Measurements from ENCODE around the gene TRAPPC3. TPM values are rescaled to one million over a fixed set of nuclear protein-coding genes. Genes with fewer than 3 reads are reported as not detected.

TRAPPC3 gene
- total and polyA plus RNA-seq, 2 donors from 2014 or later: 58.4 to 102 TPM

DNA sequence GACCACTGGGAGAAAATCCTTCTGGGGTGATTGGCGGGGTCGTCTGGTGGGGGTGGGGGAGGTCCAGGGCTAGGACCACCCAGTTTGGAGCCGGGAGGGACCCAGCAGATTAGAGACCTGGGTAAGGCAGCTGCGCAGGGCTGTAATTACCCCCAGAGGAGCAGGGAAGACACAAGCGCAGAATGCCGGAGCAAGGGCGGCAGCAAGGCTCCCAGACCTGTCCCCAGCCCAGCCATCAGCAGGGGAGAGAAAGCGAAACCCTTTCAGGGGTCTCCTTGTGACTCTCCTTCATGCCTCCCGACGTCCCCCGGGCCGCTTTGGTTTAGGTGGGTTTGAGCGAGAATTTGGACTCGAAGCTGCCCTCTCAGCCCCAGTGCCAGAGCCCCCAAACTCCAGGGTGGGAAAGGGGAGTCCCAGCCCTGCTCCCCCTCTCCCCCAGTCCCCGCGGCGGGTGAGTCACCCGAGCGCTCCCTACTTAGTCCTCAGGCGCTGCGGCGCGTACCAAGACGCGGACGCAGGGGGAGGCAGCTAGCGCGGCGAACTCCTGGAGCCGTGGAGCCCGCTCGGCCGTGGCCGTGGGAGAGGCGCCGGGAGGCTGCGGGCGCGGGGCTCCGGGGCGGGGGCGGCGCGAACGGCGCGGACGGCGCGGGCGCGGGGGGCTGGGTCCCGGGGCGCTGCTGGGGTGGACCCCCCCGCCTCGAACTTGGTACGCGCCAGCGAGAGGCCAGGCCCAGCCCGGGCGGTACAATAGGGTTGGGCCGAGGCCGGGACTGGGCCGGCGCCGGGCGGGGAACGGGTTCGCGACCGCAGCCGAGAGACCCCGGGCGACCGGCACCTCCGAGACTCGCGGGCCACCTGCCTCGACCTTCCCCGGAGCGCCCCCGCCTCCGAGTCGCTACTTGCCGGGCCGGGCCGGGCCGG, 6.4 kb upstream of the TRAPPC3 start, which contains the start of gene MAP7D1:
TSS of gene MAP7D1 (plus strand) at position 753 of the 921 bp plus-strand sequence. CDS start 258 bp downstream, outside the sequence.
- FAIRE-seq: no peak
- peak within 1 kb of the TSS; percentile 68 to 91 (median 82) for H3K4me3 ChIP-seq (ENCODE audit: low read length in 3 of 3)
- TF ChIP-seq, protein P1, sequence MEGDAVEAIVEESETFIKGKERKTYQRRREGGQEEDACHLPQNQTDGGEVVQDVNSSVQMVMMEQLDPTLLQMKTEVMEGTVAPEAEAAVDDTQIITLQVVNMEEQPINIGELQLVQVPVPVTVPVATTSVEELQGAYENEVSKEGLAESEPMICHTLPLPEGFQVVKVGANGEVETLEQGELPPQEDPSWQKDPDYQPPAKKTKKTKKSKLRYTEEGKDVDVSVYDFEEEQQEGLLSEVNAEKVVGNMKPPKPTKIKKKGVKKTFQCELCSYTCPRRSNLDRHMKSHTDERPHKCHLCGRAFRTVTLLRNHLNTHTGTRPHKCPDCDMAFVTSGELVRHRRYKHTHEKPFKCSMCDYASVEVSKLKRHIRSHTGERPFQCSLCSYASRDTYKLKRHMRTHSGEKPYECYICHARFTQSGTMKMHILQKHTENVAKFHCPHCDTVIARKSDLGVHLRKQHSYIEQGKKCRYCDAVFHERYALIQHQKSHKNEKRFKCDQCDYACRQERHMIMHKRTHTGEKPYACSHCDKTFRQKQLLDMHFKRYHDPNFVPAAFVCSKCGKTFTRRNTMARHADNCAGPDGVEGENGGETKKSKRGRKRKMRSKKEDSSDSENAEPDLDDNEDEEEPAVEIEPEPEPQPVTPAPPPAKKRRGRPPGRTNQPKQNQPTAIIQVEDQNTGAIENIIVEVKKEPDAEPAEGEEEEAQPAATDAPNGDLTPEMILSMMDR (IDR thresholded peaks at IDR 0.05; ENCODE audit: borderline replicate concordance, extremely low read depth, insufficient read depth): no peak

DNA sequence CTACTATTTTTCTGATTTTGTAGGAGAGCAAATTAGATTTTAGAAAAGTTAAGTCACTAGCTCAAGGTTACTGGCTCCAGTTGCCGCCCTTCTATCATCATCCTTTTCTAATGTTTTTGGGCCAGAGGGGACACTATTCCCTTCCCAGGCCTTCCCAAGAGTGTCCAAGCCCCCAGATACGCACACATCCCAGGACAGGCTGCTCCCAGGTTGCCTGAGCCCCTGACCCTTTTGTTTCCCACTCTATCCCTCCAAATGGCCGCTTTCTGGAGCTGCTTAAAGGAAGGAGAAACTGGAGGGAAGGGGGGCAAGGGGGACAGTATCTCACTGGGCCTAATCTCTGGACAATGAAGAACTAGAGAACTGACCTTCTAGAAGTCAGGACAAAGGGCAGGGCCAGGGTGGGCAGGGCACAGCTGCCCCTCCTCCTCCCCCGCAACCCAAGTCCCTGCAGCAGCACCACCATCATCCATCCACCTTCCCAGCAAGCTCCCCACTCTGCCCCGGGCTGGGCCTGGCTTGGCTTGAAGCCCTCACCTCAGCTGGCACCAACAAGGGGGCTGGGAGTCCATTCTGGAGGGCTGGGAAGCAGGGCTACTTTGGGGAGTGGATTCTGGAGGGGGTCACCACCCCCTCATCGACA, 5.6 kb upstream of the TRAPPC3 start:
- Histone ChIP-seq H3K4me3 (ENCODE audit: low read length in 3 of 3) (peak overlapping the region; percentile 68 to 91 (median 82)), H3K27ac (ENCODE audit: low read depth in 2 of 2, low read length in 2 of 2) (peak overlapping the region; percentile 96 to 98), H3K36me3 (ENCODE audit: control insufficient read depth in 2 of 3, insufficient read depth in 3 of 3, low read length in 3 of 3) (peaks cover 0 to 5% (median 0%) of the 10 kb centered on the region in 3 donors), H3K9me3 (ENCODE audit: control insufficient read depth in 2 of 3, insufficient read depth in 1 of 3, low read length in 3 of 3) (no peaks in the 10 kb centered on the region), H3K4me1 (ENCODE audit: control insufficient read depth in 2 of 3, insufficient read depth in 2 of 3, low read depth in 1 of 3, low read length in 3 of 3) (peaks cover 6 to 32% (median 26%) of the 10 kb centered on the region in 3 donors), H3K9ac (ENCODE audit: low read length in 3 of 3) (peak overlapping the region in 2 of 3 donors; percentile 99 to 100), H3K27me3 (ENCODE audit: control insufficient read depth, insufficient read depth, low read length) (no peaks in the 10 kb centered on the region)
- DNase-seq (peak in 3 of 5 donors; percentile 36 to 78 (median 40)), FAIRE-seq (no peak)
- intact Hi-C loops (cut with DNase I): no loop called here
- TF ChIP-seq, protein P1 (IDR thresholded peaks at IDR 0.05; ENCODE audit: borderline replicate concordance, extremely low read depth, insufficient read depth): no peak

More for the DNA sequence above, 6.4 kb upstream of the TRAPPC3 start, which contains the start of gene MAP7D1:
- Histone ChIP-seq H3K4me1 (ENCODE audit: control insufficient read depth in 2 of 3, insufficient read depth in 2 of 3, low read depth in 1 of 3, low read length in 3 of 3) (peaks cover 4 to 32% (median 26%) of the 10 kb centered on the region in 3 donors), H3K9me3 (ENCODE audit: control insufficient read depth in 2 of 3, insufficient read depth in 1 of 3, low read length in 3 of 3) (no peaks in the 10 kb centered on the region), H3K36me3 (ENCODE audit: control insufficient read depth in 2 of 3, insufficient read depth in 3 of 3, low read length in 3 of 3) (peaks cover 0 to 5% (median 0%) of the 10 kb centered on the region in 3 donors), H3K9ac (ENCODE audit: low read length in 3 of 3) (peak within 1 kb of the TSS; percentile 52 to 100 (median 99)), H3K27ac (ENCODE audit: low read depth in 2 of 2, low read length in 2 of 2) (peak within 1 kb of the TSS; percentile 96 to 98), H3K27me3 (ENCODE audit: control insufficient read depth, insufficient read depth, low read length) (no peaks in the 10 kb centered on the region)
- intact Hi-C loops (cut with DNase I): no loop called here
- peak; percentile 86 to 96 (median 91) for DNase-seq

DNA sequence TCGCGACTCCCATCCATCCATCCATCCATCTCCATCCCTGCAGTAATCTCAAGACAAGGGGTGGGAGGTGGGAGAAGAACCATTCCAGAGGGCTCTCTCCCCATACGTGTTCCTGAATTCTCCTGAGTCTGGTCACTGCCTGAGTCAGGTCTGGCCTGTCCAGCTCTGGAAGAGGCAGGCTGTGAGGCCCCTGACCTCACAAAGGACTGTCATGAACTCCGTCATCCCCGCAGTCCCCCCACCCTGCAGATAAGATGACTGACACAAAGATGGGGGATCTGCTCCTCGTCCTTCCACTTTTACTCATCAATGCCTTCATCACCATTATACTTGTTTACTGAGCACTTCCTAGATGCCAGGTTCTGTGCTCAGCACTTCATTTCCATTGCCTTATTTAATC, 5.0 kb upstream of the TRAPPC3 start:
- TF ChIP-seq, protein P1 (IDR thresholded peaks at IDR 0.05; ENCODE audit: borderline replicate concordance, extremely low read depth, insufficient read depth): no peak
- Histone ChIP-seq H3K9me3 (ENCODE audit: control insufficient read depth in 2 of 3, insufficient read depth in 1 of 3, low read length in 3 of 3) (no peaks in the 10 kb centered on the region), H3K36me3 (ENCODE audit: control insufficient read depth in 2 of 3, insufficient read depth in 3 of 3, low read length in 3 of 3) (peaks cover 0 to under 1% (median 0%) of the 10 kb centered on the region in 3 donors), H3K4me3 (ENCODE audit: low read length in 3 of 3) (no peak overlapping the region), H3K27me3 (ENCODE audit: control insufficient read depth, insufficient read depth, low read length) (no peaks in the 10 kb centered on the region), H3K27ac (ENCODE audit: low read depth in 2 of 2, low read length in 2 of 2) (no peak overlapping the region), H3K4me1 (ENCODE audit: control insufficient read depth in 2 of 3, insufficient read depth in 2 of 3, low read depth in 1 of 3, low read length in 3 of 3) (peaks cover 7 to 30% (median 27%) of the 10 kb centered on the region in 3 donors), H3K9ac (ENCODE audit: low read length in 3 of 3) (peak overlapping the region in 1 of 3 donors; percentile 5)
- FAIRE-seq: no peak
- intact Hi-C loops (cut with DNase I): no loop called here
- peak in 1 of 5 donors; percentile 49 for DNase-seq

All from kidney (tissue), 14 donors.